Kidney (tissue), 14 donors: ENCODE results near the gene COIL. TPM values are rescaled to one million over a fixed set of nuclear protein-coding genes. Genes with fewer than 3 reads are reported as not detected.

Experiments
- DNase-seq, 5 donors: peaks; one replicate each; pipeline ENCODE4 v3.0.0-alpha.2; 2013 to 2020
- FAIRE-seq: peaks from 2 replicates; lab custom pipeline; 2012; peaks lifted over from hg19 to GRCh38; lab: Jason Lieb, UNC
- H3K27ac ChIP-seq, 2 donors: one replicate each; pipeline ENCODE4 v1.7.0; 2013; ENCODE audit warnings: low read depth in 2 of 2, low read length in 2 of 2, inconsistent platforms in 1 of 2
- H3K27me3 ChIP-seq: one replicate; pipeline ENCODE4 v1.7.1; 2013; ENCODE audit warnings: low read length, inconsistent platforms; ENCODE audit not compliant: control insufficient read depth, insufficient read depth
- H3K36me3 ChIP-seq, 3 donors: one replicate each; pipeline versions ENCODE4 v1.7.0 to v1.7.1; 2013; ENCODE audit warnings: low read length in 3 of 3, control low read depth in 1 of 3, inconsistent platforms in 1 of 3; ENCODE audit not compliant: insufficient read depth in 3 of 3, control insufficient read depth in 2 of 3
- H3K4me1 ChIP-seq, 3 donors: one replicate each; pipeline versions ENCODE4 v1.7.0 to v1.7.1; 2013; ENCODE audit warnings: low read length in 3 of 3, inconsistent platforms in 1 of 3, low read depth in 1 of 3; ENCODE audit not compliant: control insufficient read depth in 2 of 3, insufficient read depth in 2 of 3
- H3K4me3 ChIP-seq, 3 donors: one replicate each; pipeline versions ENCODE4 v1.7.0 to v1.8.1; 2013; ENCODE audit warnings: low read length in 3 of 3, control low read depth in 1 of 3, inconsistent platforms in 1 of 3
- H3K9ac ChIP-seq, 3 donors: one replicate each; pipeline versions ENCODE4 v1.7.0 to v1.7.1; 2013; ENCODE audit warnings: low read length in 3 of 3, control low read depth in 1 of 3, inconsistent platforms in 1 of 3
- H3K9me3 ChIP-seq, 3 donors: one replicate each; pipeline versions ENCODE4 v1.7.0 to v1.7.1; 2013; ENCODE audit warnings: low read length in 3 of 3, control low read depth in 1 of 3, inconsistent platforms in 1 of 3; ENCODE audit not compliant: control insufficient read depth in 2 of 3, insufficient read depth in 1 of 3
- intact Hi-C: fragments of 100-400 bp; cut with DNase I; formaldehyde crosslinking; loops from one replicate; pipeline ENCODE4 v1.11.1; 2022
- polyA plus RNA-seq: library from polyadenylated mRNA; stranded (reverse); fragments of 350-450 nt; fragmentation: Illumina TruSeq; extraction: RNeasy Lipid Tissue Mini Kit (QIAGEN cat#74804); gene quantifications from one replicate; pipeline ENCODE4 v1.2.3, GENCODE V29; 2014; ENCODE audit warnings: low read depth, low replicate concordance; ENCODE audit not compliant: insufficient read depth
- total RNA-seq: library from RNA; stranded (reverse); fragmentation: NEBNext Ultra II Directional; extraction: Animal tissue kit (Norgen Biotek cat#: 25700); gene quantifications from one replicate; pipeline ENCODE4 v1.2.1, GENCODE V29; 2021
- TF ChIP-seq, protein P1 (sequence below): IDR thresholded peaks from 3 replicates; pipeline ENCODE4 v1.5.1; 2012; ENCODE audit warnings: mild to moderate bottlenecking, moderate library complexity, borderline replicate concordance; ENCODE audit not compliant: insufficient read depth; ENCODE audit errors: extremely low read depth
- donor health status: control.
- donor health status: control.
- donor health status: control.
- donor health status: control.
- donor health status: control.
- donor health status: DM: yes; HTN: yes; CAD: no.
- donor health status: Normal renal cell carcinoma (clear cell type).

Gene COIL
- total and polyA plus RNA-seq, 2 donors from 2014 or later, result 8.6 to 14.2 TPM

DNA sequence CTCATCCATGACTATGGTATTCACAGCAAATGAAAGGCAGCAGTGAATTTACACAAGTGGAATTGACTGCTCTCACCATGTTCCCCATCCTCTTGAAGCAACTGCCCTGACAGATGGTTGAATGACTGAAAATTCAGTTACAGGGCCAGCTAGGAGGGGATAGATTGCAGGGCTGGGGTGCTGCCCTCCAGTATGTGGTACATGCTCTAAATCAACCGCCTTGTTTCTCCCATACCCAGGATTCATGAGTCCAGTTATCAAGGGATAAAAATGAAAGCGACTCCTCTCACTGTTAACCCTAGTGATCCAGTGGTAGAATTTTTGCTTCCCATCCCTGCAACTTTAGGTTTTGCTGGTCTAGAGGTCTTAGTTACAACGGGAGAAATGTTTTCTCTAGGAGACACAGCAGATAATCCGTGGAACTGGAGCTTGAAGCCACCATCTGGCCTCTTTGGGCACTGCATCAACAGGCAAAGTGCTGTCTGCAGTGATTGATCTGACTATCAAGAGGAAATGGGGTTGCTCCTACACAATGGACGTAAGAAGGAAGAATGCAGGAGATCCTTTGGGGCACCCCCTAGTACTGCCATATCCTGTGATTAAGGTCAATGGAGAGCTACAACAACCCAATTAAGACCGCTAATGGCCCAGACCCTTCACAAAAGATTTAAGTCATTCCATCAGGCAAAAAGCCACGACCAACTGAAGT is 49.0 kb upstream of the COIL start:
- H3K9ac ChIP-seq, result peak overlapping the region in 1 of 3 donors; percentile 55
- H3K4me3 ChIP-seq, result peak overlapping the region in 2 of 3 donors; percentile 31 to 55
- no peaks in the 10 kb centered on the region for H3K36me3 ChIP-seq
- no peak for FAIRE-seq
- H3K27ac ChIP-seq, result no peak overlapping the region
- intact Hi-C loops, result no loop called here
- peaks cover 3 to 8% (median 4%) of the 10 kb centered on the region in 3 donors for H3K4me1 ChIP-seq
- peak in 4 of 5 donors; percentile 45 to 63 (median 54) for DNase-seq
- no peaks in the 10 kb centered on the region for H3K27me3 ChIP-seq
- TF ChIP-seq, protein P1, sequence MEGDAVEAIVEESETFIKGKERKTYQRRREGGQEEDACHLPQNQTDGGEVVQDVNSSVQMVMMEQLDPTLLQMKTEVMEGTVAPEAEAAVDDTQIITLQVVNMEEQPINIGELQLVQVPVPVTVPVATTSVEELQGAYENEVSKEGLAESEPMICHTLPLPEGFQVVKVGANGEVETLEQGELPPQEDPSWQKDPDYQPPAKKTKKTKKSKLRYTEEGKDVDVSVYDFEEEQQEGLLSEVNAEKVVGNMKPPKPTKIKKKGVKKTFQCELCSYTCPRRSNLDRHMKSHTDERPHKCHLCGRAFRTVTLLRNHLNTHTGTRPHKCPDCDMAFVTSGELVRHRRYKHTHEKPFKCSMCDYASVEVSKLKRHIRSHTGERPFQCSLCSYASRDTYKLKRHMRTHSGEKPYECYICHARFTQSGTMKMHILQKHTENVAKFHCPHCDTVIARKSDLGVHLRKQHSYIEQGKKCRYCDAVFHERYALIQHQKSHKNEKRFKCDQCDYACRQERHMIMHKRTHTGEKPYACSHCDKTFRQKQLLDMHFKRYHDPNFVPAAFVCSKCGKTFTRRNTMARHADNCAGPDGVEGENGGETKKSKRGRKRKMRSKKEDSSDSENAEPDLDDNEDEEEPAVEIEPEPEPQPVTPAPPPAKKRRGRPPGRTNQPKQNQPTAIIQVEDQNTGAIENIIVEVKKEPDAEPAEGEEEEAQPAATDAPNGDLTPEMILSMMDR, result peak; percentile 69
- no peaks in the 10 kb centered on the region for H3K9me3 ChIP-seq

DNA sequence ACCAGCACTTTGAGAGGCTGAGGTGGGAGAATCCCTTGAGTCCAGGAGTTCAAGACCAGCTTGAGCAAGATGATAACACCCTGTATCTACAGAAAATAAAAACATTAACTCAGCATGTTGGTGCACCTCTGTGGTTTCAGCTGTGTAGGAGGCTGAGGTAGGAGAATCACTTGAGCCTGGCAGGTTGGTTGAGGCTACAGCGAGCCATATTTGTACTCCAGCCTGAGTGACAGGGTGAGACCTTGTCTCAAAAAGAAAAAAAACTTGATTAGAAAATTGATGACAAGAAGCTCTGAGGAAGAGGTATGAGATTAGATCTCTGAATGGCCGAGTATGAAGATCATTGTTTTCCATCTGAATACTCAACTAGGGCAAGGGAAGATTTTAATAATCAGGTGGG is 48.1 kb upstream of the COIL start:
- Histone ChIP-seq H3K9me3 (no peaks in the 10 kb centered on the region), H3K4me1 (peaks cover 3 to 8% (median 4%) of the 10 kb centered on the region in 3 donors), H3K4me3 (no peak overlapping the region), H3K9ac (no peak overlapping the region), H3K27ac (no peak overlapping the region), H3K27me3 (no peaks in the 10 kb centered on the region), H3K36me3 (no peaks in the 10 kb centered on the region)
- FAIRE-seq (no peak), DNase-seq (no peak)
- intact Hi-C loops, result no loop called here
- TF ChIP-seq, protein P1, result no peak

DNA sequence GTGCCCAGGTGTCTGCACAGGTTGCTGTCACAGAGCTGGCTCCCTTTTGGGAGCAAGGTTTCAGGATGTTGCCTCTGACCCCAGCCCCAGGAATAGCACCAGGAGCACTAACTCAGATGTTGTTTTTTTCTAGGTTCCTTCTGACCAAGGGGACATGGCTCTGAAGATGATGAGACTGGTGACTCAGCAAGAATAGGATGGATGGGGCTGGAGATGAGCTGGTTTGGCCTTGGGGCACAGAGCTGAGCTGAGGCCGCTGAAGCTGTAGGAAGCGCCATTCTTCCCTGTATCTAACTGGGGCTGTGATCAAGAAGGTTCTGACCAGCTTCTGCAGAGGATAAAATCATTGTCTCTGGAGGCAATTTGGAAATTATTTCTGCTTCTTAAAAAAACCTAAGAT is 45.2 kb upstream of the COIL start:
- TF ChIP-seq, protein P1, result no peak
- H3K9ac ChIP-seq, result no peak overlapping the region
- no peak overlapping the region for H3K4me3 ChIP-seq
- peaks cover 0 to 6% (median 2%) of the 10 kb centered on the region in 3 donors for H3K36me3 ChIP-seq
- DNase-seq (no peak), FAIRE-seq (no peak)
- intact Hi-C loops, result no loop called here
- no peak overlapping the region for H3K27ac ChIP-seq
- H3K4me1 ChIP-seq, result peaks cover 3 to 8% (median 4%) of the 10 kb centered on the region in 3 donors
- H3K9me3 ChIP-seq, result no peaks in the 10 kb centered on the region
- H3K27me3 ChIP-seq, result no peaks in the 10 kb centered on the region
